Limb (tissue), 2 donors: ENCODE results near the gene LANCL3.
A peak's percentile ranks its signal among the peaks of the same experiment; 100 is the strongest.
"Not testable (repeated sequence)": the region's sequence is repeated elsewhere in the genome, so short reads cannot be mapped to it uniquely, and the experiment has no call there.

ENCODE experiments used
- DNase-seq, 2 donors: peaks; one replicate each; pipeline ENCODE4 v3.0.0-alpha.2; 2016; ENCODE audit errors: extremely low spot score in 2 of 2

Gene LANCL3

DNA sequence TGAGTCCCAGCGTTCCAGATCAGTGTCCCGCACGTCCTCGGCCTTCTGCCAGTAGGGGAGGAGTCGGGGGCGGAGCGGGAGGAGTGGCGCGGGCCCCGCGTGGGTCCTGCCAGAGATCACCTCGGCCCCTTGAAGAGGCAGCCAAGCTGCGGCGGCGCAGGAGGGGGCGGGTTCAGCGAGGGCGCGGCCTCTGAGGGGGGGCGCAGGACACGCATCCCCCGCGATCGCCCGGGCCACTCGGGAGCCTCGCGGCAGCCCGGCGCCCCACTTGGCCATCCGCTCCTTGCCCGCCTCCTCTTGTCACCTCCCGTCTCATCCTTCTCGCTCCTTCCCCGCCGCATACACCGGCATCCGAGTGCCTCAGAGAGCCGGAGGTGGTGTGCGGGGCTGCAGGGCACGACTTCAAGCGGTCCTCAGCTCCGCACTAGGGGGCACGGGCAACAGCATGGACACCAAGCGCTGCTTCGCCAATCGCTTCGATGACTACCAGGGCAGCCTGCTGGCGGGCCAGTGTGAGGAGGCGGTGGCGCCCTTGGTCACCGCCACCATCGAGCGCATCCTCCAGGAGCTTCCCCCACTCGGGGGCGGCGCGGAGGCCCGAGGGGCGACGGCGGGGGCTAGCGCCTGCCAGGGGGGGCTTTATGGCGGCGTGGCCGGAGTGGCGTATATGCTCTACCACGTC, at the start of gene LANCL3:
Gene LANCL3 (plus strand): TSS at position 236 of the 682 bp plus-strand sequence. CDS start 210 bp downstream, at position 446.
- DNase-seq = peak in 1 of 2 donors; percentile 56

DNA sequence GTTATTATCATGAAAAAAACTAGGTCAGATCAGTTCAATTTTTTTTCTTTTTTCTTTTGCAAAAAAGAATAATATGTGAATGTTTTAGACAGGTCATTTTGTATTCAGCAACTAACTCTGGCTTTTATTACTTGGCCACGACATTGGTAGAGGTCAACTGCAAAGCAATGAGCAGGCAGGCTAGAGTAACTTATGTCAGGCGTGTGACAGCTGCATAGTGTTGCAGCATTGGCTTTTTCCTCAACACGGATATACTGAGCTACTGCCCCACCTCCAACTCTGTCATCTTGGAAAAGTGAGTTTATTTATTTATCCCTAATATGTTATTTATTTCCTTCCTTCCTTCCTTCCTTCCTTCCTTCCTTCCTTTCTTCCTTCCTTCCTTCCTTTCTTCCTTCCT, 47.8 kb upstream of the LANCL3 start:
- DNase-seq = not testable (repeated sequence)

DNA sequence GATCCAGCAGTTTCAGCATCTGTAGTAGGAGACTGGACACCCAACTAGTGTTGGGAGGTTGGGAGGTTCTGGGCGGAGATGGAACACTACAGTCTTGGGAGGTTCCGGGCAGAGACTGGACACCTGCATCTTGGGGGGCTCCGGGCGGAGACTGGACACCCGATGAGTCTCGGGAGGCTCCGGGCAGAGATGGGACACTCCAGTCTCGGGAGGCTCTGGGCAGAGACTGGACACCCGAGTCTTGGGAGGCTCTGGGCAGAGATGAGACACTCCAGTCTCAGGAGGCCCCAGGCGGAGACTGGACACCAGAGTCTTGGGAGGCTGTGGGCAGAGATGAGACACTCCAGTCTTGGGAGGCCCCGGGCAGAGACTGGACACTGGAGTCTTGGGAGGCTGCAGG, 29.5 kb upstream of the LANCL3 start:
- DNase-seq = no peak

DNA sequence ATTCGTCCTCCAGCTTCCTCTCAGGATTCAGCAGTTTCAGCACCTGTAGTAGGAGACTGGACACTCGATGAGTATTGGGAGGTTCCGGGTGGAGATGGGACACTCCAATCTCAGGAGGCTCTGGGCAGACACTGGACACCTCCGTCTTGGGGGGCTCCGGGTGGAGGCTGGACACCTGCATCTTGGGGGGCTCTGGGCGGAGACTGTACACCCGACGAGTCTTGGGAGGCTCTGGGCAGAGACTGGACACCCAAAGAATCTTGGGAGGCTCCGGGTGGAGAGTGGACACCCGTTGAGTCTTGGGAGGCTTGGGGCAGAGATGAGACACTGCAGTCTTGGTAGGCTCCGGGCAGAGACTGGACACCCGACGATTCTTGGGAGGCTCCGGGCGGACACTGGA, 28.7 kb upstream of the LANCL3 start:
- DNase-seq = no peak

DNA sequence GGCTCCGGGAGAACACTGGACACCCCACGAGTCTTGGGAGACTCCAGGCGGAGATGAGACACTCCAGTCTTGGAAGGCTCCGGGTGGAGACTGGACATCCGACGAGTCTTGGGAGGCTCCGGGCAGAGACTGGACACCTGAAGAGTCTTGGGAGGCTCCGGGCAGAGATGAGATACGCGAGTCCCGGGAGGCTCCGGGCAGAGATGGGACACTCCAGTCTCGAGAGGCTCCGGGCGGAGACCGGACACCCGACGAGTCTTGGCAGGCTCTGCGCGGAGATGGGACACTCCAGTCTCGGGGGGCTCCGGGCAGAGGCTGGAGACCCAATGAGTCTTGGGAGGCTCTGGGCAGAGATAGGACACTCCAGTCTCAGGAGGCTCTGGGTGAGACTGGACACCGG, 28.1 kb upstream of the LANCL3 start:
- no peak for DNase-seq

DNA sequence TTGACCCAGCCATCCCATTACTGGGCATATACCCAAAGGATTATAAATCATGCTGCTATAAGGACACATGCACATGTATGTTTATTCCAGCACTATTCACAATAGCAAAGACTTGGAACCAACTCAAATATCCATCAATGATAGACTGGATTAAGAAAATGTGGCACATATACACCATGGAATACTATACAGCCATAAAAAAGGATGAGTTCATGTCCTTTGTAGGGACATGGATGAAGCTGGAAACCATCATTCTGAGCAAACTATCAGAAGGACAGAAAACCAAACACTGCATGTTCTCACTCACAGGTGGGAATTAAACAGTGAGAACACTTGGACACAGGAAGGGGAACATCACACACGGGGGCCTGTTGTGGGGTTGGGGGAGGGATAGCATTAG, 26.9 kb upstream of the LANCL3 start:
- DNase-seq = not testable (repeated sequence)

DNA sequence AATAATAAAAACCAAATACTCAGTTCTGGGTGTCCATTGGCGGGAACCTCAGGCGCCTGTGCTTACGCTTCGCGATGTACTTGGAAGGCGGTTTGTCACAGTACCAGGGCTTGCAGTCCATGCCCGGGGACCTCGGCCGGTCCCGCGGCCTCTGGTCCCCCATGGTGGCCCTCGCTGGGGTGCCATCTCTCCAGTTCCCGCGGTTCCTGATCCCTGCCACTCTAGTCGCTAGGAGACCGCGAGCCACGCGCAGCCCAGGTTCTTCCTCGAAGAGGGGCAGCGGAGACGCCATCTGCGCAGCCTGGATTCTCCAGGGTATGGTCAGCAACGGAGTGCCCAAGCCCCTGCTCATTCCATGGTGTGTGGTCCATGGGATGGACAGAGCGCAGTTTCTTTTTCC, 26.4 kb upstream of the LANCL3 start:
- DNase-seq = no peak

DNA sequence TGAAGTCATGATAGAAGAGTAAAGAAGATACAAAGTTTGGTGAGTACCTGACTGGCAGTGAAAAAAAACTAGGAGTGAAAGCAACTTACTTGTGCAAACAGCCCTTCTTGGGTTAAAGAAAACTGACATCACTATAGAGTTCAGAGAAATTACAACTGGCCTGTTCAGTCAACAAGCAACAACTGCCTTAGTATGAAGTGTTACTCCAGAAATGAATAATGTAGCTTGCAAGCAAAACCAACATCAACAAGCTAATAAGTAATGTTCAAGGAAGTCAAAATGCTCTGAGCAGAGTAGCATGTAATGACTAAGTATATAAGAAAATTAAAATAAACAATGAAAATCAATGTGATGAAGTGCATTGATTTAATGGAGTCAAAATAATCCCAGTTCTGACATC, 21.8 kb upstream of the LANCL3 start:
- DNase-seq = not testable (repeated sequence)

DNA sequence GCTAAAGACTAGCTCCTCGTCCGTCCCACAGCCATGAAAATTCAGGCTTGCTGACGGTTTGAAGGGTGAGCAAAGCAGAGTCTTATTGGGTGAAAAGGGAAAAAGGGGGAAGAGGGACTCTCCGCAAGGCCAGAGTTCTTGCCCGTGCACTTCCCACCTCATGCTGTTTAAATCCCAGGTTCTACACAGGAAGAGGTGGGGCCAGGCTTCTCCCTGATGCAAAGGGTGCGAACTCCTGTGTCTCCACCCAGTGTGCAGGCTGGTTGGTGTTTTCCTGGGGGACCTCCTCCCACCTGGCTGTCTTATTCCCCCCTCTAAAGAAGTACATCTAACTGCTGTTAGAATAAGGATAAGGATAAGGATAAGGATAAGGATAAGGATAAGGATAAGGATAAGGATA, 18.0 kb upstream of the LANCL3 start:
- DNase-seq = no peak

DNA sequence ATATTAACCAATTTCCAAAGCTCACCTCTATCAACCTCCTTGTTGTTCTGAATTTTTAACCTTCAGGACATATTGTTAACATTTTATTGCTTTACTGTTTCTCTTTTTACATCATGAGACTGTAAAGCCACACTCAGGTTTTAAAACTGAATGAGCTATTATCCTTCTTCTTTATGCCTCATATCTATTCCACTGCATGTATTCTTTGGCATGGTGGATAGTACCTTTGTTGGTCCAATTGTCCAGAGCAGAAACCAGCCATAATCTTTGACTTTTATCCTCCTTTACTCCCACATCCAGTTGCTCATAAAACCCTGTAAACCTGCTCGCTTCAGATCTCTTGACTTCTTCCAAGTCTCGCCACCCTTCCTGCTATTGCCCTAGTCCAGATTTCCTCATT, 6.2 kb upstream of the LANCL3 start:
- DNase-seq = not testable (repeated sequence)

DNA sequence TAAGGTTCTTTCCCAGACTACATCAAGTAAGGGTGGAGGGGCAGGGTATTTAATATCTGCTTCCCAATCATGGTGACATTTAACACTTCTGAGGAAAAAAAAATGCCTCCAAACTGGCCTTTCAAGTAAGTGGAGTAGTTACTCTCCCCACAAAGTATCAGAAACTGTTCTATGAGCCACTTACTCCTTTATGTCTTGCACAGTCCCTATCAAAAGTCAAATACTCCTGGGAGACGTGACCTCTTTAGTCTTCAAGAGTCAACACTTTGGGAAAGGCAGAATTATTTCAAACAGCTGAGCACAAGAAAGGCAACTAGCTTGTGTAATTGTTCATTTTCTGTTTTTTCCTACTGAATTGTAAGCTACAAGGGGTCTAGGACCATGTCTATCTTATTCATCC, 1.1 kb upstream of the LANCL3 start:
- DNase-seq = not testable (repeated sequence)

DNA sequence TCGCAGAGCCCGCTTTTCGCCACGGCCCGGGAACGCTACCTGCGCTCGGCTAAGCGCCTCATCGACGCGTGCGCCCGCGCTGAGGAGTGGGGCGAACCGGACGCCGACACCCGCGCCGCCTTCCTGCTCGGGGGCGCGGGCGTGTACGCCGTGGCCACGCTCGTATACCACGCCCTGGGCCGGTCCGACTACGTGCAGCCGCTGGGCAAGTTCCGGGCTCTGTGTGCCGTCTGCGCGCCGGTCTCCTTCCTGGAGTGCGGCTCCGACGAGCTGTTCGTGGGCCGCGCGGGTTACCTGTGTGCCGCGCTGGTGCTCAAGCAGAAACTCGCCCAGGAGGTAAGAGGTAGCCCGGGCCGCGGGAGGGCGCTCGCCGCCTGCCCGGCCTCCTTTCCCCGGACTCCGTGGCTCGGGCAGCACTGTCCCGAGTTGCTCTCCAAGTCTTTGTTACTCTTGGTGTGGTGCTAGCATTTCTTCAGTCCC, 687 bp downstream of the LANCL3 start:
- DNase-seq = peak in 1 of 2 donors; percentile 42

DNA sequence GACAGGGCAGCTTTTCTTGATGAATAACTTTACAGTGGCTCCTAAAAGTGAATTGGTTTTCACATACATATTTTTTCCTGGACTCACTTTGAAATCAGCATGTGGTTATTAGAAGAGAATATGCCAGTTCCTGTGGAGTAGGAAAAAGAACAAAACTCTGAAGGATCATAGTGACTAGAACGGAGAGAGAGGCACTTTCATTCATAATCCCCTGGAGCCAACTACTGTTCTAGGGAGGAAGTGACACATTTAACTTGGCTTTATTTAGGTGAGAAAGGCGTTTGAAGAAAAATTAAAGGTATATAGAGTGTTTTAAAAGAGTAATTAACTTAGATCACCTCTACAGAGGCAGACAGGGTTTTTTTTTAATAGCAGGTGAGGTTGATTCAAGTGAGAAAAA, 1.7 kb downstream of the LANCL3 start:
- DNase-seq = not testable (repeated sequence)

DNA sequence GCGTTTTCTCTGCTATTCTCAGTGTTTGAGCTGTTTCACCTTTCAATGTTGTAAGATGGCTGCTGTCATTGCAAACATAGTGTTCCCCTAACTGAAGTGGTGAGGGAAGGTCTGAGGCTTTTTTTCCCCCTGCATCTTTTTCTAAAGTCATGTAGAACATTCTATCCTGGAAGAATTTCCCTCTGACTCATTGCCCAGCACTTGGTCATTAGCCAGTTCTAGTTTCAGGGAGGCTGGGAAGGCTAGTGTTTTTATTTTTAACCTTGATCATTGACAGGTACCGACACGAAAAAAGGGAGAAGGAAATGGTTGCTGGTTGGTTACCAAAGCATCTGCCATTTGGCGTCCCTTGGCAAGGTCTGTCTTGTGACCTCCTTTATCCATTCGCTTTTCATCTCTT, 6.6 kb downstream of the LANCL3 start:
- no peak for DNase-seq

DNA sequence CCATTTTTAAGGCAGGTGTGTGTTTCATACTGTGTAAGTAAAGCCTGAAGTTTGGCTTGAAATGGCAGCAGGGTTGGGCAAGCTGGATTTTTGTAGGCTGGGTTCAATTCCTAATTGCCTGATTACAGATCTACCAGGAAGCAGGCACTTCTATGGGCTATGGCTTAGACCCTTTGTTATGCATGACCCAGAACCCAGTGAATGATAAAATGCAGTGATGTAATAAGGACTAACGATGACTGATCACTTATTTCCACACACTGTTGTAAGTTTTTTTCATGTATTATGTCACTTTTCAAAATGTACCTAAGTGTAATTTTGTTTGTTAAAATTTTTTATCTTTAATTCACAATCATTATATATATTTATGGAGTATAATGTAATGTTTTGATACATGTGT, 8.6 kb downstream of the LANCL3 start:
- DNase-seq = no peak

DNA sequence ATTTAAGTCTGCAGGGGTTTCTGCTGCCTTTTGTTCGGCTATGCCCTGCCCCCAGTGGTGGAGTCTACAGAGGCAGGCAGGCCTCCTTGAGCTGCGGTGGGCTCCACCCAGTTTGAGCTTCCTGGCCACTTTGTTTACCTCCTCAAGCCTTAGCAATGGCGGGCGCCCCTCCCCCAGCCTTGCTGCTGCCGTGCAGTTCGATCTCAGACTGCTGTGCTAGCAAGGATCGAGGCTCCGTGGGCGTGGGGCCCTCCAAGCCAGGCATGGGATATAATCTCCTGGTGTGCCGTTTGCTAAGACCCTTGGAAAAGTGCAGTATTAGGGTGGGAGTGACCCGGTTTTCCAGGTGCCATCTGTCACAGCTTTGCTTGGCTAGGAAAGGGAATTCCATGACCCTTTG, 15.9 kb downstream of the LANCL3 start:
- not testable (repeated sequence) for DNase-seq

DNA sequence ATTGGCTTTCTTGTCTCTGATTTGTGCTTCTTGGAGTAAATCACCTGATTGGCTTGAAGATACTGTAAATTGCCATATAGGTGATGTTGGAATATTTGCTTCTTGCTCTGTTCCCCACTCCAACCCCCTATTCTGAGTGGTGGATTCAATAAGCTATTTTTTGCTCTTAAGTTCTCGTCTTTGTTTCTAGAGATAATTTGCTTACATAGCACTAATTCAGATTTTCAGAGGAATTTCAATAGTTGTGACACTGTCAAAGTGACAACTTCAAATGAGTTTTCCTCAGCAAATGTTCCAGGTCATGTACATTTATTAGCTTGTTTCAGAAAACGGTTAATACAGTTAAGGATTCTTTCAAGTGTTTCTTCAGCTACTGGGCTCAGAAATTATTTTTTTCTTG, 18.6 kb downstream of the LANCL3 start:
- no peak for DNase-seq

DNA sequence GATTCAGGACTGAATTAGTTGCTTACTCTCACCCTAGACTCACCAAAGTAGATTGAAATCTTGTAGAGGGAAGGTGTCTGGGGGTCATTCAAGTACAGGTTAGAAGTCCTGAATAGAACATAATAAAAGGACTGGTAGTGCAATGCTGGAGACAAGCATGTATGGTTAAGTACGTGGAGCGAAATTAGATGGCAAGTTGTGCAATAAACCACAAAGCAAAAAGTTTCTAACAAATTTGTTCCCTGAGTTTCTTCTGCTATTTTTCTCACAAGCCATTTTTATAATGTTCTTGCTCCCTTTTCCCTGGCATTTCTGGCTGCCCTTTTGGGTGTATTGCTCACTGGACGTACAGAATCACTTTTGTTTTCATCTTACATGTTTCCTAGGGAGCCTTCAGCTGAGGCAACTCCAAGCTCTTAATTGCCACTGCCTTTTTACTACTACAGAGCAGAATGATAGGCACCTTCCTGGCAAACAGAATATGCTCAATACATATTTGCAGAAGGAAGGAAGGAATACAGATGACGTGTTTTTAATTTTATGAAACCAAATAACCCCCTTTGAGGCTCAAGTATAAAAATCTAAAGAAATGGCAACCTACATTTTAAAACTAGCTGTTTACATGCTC, 23.4 kb downstream of the LANCL3 start:
- DNase-seq = no peak

DNA sequence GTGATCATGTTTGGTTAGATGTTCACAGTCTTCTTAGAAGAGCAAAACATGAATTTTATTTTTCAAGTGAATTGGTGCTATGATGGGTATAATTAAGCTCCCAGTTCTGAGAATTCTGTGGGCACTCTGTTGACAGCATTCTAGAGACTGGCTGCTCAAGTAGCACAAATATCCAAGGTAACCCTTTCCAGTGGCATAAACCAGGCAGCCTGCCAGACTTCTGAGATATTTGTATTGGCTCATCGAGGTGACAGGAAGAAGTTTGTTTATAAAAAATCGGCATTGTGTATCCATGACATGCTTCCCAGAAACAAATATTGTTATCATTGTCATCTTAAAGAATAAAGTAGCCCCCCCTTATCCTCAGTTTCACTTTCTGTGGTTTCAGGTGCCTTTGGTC, 28.3 kb downstream of the LANCL3 start:
- no peak for DNase-seq

DNA sequence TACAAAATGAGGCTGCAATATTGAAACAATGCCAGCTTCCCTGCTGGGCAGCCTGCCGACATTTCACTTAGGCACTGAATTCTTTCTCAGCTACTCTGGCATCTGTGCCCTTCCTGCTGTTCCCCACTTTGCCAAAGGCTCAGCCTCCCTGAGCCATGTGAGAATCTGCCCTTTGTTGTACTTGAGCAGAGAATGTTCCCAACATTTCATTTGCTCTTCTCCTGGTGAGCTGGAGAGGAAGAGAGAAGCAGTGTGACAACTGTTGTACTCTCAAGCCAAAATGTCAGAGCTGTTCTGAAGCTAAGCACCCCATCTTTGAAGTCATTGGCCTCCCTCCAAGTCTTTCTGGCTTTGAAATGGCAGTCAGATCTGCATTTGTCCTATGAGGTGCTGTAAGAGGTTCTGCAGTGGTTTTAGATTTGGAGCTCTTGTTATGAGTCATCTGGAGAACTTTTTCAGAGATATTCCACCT, 32.5 kb downstream of the LANCL3 start:
- DNase-seq = no peak

DNA sequence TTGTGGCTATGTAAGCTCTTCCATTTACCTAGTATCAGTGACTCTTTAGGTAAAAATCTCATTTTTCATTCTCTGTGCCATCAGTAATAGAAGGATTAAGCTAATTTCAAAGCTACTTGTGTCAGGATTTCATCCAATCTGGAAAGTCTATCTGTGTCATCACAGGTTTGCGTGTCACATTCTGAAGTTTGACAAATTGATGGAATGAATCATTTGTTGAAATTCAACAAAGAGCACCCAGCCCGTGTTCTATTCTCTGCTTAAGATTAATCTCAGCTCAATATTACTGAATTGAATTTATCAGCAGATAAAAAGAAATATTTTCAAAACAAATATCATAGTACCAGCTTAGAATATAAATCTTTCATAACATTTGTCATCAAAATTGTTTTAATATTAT, 35.8 kb downstream of the LANCL3 start:
- DNase-seq = no peak

DNA sequence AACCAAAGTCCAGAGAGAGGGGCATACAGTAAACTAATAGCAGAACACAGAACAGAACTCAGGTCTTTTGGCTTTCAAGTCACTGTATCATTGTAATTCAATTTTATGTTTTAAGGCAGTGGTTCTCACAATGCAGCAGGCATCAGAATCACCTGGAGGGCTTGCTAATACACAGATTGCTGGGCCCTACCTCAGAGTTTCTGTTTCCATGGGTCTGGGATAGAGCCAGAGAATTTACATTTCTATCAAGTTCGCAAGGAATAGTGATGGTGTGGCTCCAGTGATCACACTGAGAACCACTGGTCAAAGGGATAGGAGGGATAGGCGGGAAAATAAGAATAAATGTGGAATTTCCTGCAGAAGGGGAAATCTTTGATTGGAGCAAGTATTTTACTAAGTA, 36.7 kb downstream of the LANCL3 start:
- no peak for DNase-seq

DNA sequence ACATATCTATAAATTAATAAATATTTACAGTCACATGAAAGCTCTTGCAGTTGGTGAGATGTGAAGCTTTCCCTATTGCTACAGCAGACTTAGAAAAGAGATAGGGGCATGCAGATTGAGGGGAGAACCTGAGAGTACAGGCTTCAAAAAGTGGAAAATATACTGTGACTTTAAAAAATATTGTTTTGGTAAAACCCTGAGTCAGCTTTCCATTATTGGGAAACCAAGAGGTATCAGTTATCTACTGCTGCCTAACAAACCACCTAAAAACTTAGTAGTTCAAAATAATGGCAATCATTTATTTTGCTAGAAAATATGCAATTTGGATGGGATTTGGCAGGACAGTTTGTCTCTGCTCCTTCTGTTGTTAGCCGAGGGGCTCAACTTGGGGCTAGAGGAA, 38.3 kb downstream of the LANCL3 start:
- DNase-seq = no peak
